Smooth muscle cell (in vitro differentiated cells): ENCODE measurements around the gene GID8. TPM values are rescaled to one million over a fixed set of nuclear protein-coding genes. Genes with fewer than 3 reads are reported as not detected.
A peak's percentile ranks its signal among the peaks of the same experiment; 100 is the strongest.

ENCODE experiments used
- DNase-seq: peaks from one replicate; lab custom pipeline; 2025; ENCODE audit not compliant: unreplicated experiment; lab: John Stamatoyannopoulos, UW
- H2AFZ ChIP-seq: fragments of 200-600 bp; sonication (generic); 2 replicates; pipeline ENCODE4 v1.6.0; 2016; ENCODE audit warnings: antibody characterized with exemption, low read depth, mild to moderate bottlenecking
- H3F3A ChIP-seq: fragments of 200-600 bp; sonication (generic); 2 replicates; pipeline ENCODE4 v1.6.0; 2017; ENCODE audit warnings: antibody characterized with exemption, low read depth
- H3K27ac ChIP-seq: fragments of 200-600 bp; sonication (generic); 2 replicates; pipeline ENCODE4 v1.5.1; 2016; ENCODE audit warnings: low read depth, mild to moderate bottlenecking
- H3K27me3 ChIP-seq: fragments of 200-600 bp; sonication (generic); 2 replicates; pipeline ENCODE4 v1.6.1; 2016; ENCODE audit warnings: low read depth, mild to moderate bottlenecking
- H3K36me3 ChIP-seq: fragments of 200-600 bp; sonication (generic); 2 replicates; pipeline ENCODE4 v1.5.1; 2016; ENCODE audit warnings: low read depth
- H3K4me1 ChIP-seq: fragments of 200-600 bp; sonication (generic); 2 replicates; pipeline ENCODE4 v1.5.1; 2016; ENCODE audit warnings: low read depth
- H3K4me2 ChIP-seq: fragments of 200-600 bp; sonication (generic); 2 replicates; pipeline ENCODE4 v1.6.0; 2016; ENCODE audit warnings: mild to moderate bottlenecking
- H3K4me3 ChIP-seq: fragments of 200-600 bp; sonication (generic); 2 replicates; pipeline ENCODE4 v1.5.1; 2016; ENCODE audit warnings: mild to moderate bottlenecking
- H3K79me2 ChIP-seq: fragments of 200-600 bp; sonication (generic); 2 replicates; pipeline ENCODE4 v1.6.0; 2016; ENCODE audit warnings: low read depth, mild to moderate bottlenecking
- H3K9ac ChIP-seq: fragments of 200-600 bp; sonication (generic); 2 replicates; pipeline ENCODE4 v1.6.0; 2016; ENCODE audit warnings: low read depth
- H3K9me3 ChIP-seq: fragments of 200-600 bp; sonication (generic); replicated peaks from 2 replicates; pipeline ENCODE4 v1.5.1; 2016; ENCODE audit warnings: low read depth
- H4K20me1 ChIP-seq: fragments of 200-600 bp; sonication (generic); 2 replicates; pipeline ENCODE4 v1.6.0; 2016; ENCODE audit warnings: low read depth
- WGBS: methylation state at CpG from one replicate; pipeline ENCODE4 v1.1.7; 2016; ENCODE audit warnings: low lambda C conversion rate; 5-methylcytosine and 5-hydroxymethylcytosine counted together
- polyA plus RNA-seq: library from polyadenylated mRNA; unstranded; fragments of >200 nt; fragmentation: Nextera tagmentation; extraction: Ambion mirVana; gene quantifications from 2 replicates; pipeline ENCODE4 v1.2.1, GENCODE V29; 2016
- total RNA-seq: library from RNA; depleted of rRNA; stranded (reverse); fragments of >200 nt; gene quantifications from 2 replicates; pipeline ENCODE4 v1.2.3, GENCODE V29; 2014
- TF ChIP-seq, protein P1 (sequence below): fragments of 200-600 bp; sonication (generic); IDR thresholded peaks from 2 replicates; pipeline ENCODE4 v1.5.1; 2017; ENCODE audit warnings: borderline replicate concordance, mild to moderate bottlenecking, antibody characterized with exemption; ENCODE audit not compliant: insufficient read depth, poor library complexity, severe bottlenecking

GID8 gene
- total and polyA plus RNA-seq, 2 experiments from 2014 or later = 13.9 to 23.5 TPM

DNA sequence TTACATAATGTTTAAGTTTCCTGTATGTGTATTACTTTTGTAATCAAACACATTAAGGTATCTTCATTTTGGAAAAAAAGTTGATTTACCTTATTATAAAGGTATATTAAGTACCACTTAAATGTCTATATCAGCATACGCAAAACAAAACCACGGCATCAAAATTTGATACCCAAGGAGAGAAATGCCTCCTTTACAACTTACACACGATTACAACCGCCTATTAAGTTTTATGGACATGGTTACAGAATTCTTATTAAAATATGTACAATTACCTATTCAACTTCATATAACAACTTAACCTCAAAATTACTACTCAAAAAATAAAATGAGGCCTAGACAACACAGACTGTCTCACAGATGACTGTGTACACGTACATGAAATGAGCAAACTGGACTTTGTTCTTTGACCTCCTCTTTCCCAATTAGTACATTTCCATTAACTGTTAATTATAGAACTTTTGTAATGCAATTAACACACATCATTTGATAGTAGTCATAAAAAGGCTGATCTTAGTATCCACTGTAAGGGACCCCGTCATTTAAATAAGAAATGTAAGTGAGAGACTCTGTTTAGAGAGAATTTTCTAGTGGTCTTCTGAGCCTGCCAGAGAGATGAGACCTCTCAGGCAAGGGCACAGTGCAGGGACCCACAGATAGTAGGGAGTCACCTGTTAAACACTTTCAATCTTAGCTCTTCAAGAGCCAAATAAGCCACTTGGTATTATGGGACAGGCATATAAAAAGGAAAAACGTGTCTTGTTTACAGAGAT lies 14.1 kb upstream of the GID8 start:
- DNase-seq = no peak
- no peaks in the 10 kb centered on the region for H3K27me3 ChIP-seq
- no peaks in the 10 kb centered on the region for H3K36me3 ChIP-seq
- TF ChIP-seq, protein P1, sequence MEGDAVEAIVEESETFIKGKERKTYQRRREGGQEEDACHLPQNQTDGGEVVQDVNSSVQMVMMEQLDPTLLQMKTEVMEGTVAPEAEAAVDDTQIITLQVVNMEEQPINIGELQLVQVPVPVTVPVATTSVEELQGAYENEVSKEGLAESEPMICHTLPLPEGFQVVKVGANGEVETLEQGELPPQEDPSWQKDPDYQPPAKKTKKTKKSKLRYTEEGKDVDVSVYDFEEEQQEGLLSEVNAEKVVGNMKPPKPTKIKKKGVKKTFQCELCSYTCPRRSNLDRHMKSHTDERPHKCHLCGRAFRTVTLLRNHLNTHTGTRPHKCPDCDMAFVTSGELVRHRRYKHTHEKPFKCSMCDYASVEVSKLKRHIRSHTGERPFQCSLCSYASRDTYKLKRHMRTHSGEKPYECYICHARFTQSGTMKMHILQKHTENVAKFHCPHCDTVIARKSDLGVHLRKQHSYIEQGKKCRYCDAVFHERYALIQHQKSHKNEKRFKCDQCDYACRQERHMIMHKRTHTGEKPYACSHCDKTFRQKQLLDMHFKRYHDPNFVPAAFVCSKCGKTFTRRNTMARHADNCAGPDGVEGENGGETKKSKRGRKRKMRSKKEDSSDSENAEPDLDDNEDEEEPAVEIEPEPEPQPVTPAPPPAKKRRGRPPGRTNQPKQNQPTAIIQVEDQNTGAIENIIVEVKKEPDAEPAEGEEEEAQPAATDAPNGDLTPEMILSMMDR = no peak
- H4K20me1 ChIP-seq = peaks cover 88% of the 10 kb centered on the region
- peak overlapping the region; percentile 88 for H3K4me3 ChIP-seq
- H3K9ac ChIP-seq = peak overlapping the region; percentile 87
- H2AFZ ChIP-seq = no peak overlapping the region
- H3F3A ChIP-seq = peaks cover 10% of the 10 kb centered on the region
- peak overlapping the region; percentile 89 for H3K4me2 ChIP-seq
- H3K9me3 ChIP-seq = no peaks in the 10 kb centered on the region
- WGBS = 66% methylated on average over 7 of the region's 7 CpGs
- H3K27ac ChIP-seq = peak overlapping the region; percentile 83
- H3K4me1 ChIP-seq = peaks cover 39% of the 10 kb centered on the region
- peaks cover 98% of the 10 kb centered on the region for H3K79me2 ChIP-seq

DNA sequence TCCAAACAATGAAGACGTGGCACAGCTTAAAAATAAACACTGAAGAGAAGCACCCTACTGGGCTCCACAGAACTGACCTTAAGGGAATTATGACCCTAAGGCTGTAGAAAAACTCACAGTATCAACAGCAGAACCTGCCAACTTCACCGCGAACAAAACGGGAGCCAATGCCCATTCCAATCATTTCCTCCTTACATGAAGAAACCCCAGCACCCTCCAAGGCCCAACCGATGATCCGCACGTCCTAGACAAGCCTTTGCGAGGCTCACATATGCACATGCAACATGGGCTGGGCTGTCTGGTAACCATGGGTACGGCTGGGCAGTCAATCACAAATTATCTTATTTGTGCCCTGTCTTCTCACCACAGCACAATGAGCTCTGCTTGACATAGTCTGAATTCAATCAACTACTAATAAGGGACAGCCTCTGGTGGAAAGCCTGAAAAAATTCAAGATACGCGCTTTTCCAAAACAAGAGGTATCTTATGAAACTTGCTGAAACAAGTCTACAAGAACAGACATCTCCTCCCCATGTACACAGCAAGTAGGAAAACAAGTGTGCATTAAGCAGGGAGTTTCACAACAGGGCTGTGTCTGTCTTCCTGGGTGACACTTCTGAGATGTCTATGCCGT lies 13.4 kb upstream of the GID8 start:
- Histone ChIP-seq H4K20me1 (peaks cover 81% of the 10 kb centered on the region), H3K4me1 (peaks cover 39% of the 10 kb centered on the region), H3K36me3 (no peaks in the 10 kb centered on the region), H3K79me2 (peaks cover 94% of the 10 kb centered on the region), H3K4me2 (peak overlapping the region; percentile 89), H3K9me3 (no peaks in the 10 kb centered on the region), H3K9ac (peak overlapping the region; percentile 87), H3K27me3 (no peaks in the 10 kb centered on the region), H2AFZ (no peak overlapping the region), H3F3A (peaks cover 10% of the 10 kb centered on the region), H3K27ac (peak overlapping the region; percentile 83), H3K4me3 (peak overlapping the region; percentile 88)
- 31% methylated on average over 12 of the region's 12 CpGs for WGBS
- no peak for DNase-seq
- TF ChIP-seq, protein P1 = no peak

DNA sequence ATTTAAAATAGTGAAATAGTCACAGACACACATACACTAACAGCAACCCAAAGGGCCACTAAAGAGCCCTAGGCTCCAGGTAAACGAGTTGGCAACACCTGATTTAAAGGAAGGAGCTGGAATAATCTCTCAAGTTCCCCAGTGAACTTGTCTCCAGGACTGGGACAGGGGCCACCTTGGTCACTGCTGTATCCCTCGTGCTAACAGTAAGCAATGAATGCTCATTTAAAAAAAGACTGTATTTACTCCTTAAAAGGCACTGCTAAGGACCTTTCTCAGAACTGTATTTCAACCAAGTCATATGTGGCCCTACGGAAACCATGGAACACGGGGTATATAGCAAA lies 12.9 kb upstream of the GID8 start:
- Histone ChIP-seq H3K27me3 (no peaks in the 10 kb centered on the region), H3K9ac (peak overlapping the region; percentile 87), H3K4me1 (peaks cover 39% of the 10 kb centered on the region), H3K27ac (peak overlapping the region; percentile 83), H3K36me3 (no peaks in the 10 kb centered on the region), H3K4me2 (peak overlapping the region; percentile 89), H2AFZ (no peak overlapping the region), H4K20me1 (peaks cover 81% of the 10 kb centered on the region), H3F3A (peaks cover 15% of the 10 kb centered on the region), H3K79me2 (peaks cover 94% of the 10 kb centered on the region), H3K9me3 (no peaks in the 10 kb centered on the region), H3K4me3 (peak overlapping the region; percentile 88)
- WGBS = 4% methylated on average over 4 of the region's 4 CpGs
- TF ChIP-seq, protein P1 = no peak
- DNase-seq = no peak
